HG03469 (cell line): ENCODE results near the gene CASZ1.

Source experiments
- ATAC-seq: cut with Tn5 transposase; IDR thresholded peaks from one replicate; pipeline ENCODE4 v1.9.1; 2021; ENCODE audit warnings: mild to moderate bottlenecking, moderate library complexity, moderate number of reproducible peaks; ENCODE audit not compliant: unreplicated experiment

Gene CASZ1

DNA sequence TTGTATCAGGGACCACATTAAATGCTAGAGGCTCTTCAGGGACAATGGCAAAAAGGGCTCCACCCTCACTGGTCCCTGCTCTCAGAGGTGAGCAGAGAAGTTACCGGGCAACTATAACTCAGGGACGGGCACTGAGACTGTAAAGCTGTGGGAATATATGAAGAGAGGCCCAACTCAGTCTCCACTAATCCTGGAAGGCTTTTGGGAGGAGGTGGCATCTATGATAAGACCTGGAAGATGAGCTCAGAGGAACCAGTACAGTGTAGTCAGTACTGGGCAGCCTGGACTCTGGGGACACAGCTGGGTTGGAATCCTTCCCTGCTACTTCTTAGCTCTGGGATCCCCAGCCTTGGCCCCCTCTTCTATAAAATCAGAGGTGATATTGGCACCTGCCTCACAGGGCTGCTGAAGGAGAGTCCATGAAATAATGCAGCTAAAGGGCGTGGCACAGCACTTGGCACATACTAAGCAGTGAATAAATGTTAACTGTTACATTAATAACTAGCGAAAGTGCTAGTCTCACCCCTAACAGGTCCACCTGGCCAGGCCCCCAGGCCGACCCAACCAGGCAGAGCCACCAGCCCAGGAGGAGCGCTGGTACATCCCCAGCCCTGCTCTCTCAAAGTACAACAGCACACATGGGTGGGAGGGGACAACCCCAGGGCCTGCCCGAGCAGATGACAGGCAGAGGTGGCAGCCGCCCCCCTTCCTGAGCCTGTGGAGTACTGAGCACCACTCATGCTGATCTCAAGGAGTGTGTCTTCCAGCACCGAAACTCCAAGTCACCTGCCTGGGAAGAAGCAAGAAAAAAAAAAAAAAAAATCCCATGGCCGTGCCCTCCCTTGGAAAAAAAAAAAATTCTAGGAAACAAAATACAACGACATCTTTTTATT is 62.7 kb downstream of the CASZ1 start:
- ATAC-seq = no peak

DNA sequence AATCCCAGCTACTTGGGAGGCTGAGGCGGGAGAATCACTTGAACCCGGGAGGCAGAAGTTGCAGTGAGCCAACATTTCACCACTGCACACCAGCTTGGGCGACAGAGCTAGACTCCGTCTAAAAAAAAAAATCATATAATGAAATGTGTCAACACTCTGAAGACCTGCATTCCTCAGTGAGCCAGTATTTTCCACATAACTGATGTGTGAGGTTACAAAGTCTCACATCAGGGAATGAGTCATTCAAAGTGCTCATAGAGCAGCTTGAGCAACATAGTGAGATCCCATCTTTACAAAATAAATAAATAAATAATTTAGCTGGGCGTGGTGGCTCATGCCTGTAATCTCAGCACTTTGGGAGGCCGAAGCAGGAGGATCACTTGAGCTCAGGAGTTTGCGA is 65.5 kb downstream of the CASZ1 start:
- no peak for ATAC-seq

DNA sequence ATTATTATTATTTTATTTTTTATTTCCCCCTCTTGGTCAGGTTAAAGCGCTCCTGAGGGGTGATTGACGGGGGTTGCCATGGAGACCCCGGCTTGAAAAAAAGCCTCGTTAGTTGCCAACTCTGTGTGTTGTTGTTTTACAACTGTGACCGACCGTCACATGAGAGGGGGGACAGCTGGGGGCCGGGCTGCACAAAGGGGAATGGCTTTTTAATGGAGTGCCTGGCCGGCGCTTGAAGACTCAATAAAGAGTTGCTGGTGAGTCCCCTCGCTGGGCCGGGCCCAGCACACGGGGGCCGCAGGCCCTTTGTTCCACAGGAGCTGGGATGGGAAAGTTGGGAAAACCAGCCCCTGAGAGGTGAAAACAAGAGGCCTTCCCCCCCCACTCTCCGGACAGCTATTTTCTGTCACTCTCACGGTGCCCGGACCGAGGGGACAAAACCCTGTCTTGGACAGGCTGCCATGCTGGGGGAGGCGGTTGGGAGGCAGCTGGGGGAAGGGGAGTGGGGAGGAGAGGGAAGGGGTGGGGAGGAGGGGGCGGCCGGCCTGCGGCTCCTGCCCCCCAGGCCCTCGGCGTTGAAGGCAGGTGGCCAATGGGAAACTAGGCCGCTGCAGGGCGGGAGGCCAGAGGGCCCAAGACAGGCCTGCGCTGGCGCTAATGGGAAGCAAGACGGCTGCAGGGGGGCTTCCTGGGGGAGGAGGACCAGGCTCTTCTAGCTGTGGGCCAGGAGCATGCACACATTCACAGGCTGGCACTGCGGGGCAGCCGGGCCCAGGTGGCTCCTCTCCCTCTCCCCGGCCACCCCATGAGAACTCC is 67.6 kb downstream of the CASZ1 start:
- ATAC-seq = no peak

DNA sequence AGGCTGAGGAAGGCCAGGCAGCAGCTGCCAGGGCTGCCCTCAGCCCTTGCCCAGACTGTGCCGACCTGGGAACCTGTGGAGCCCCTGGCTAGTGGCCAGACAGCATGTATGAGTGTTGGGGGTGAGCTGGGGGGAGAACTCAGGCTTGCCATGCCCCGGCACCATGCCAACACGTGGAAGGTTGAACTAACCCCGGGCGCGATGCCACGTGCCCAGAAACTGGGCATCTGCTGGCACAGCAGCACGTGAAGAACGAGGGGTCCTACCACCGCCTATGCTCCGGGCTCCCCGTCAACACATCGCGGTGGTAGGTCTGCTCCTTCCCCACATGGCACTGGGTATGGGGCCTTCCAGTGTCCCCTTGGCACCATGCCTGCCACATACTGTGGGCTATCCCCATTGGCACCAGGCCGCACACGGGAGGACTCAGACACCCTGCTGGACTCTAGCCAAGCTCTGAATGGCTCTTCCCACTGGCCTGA is 68.7 kb downstream of the CASZ1 start:
- ATAC-seq = no peak

DNA sequence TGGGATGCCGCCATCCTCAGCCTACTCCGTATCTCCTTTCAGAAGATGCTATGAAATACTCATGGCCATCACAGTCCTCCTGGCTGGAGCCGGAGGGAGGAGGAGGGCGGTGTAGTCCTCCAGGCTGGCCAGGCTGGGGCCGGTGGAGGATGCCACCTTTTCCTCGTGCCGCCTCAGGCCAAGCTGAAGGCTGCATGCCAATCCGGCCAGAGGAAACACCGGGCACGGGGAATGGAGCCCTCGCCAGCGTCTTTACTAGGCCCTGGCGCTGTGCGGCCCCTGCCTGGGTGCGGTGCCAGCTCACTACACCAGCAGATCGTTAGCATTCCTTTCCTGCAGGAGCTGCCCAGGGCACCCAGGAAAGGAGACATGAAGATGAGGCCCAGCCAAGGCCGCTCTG is 70.1 kb downstream of the CASZ1 start:
- no peak for ATAC-seq

DNA sequence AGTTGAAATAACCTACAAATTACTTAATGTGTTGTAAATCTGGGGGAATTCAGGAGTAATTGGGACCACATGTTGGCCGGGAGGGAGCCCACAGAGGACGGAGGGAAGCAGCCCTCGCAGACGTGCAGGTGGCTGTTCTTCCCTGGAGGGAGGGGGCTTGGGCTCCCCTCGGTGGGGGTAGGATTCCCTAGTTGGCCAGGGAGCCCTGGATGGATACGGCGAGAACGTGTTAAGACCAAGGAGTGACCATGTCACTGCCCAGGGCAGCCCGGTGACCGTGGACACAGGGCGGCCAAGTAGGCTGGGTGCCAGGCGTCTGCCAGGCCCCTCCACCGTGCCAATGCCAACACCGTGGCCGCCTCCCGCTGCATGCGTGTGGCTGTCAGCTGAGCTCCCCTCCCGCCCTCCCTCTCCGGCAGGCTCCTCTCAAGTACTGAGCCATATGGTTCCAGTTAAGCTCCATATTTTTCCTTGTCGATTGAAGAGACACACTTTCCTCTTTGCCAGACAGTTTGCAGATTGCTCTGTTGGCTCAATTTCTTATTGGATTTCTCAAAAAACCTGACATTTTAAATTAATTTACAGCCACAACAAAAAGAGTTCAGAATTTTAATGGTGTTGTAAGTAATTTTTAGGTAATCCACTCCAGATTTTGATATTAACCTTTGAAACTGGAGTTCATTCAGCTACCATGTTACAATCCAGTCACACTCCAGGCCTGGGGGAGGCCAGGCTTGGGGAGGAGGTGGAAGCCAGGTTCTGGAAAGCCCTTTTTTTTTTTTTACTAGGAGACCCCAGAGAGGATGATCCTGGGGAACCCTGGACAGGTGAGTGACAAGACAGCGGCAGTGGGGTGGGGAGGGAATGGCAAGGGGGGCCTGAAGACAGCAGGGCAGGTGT is 71.2 kb downstream of the CASZ1 start:
- ATAC-seq = no peak

DNA sequence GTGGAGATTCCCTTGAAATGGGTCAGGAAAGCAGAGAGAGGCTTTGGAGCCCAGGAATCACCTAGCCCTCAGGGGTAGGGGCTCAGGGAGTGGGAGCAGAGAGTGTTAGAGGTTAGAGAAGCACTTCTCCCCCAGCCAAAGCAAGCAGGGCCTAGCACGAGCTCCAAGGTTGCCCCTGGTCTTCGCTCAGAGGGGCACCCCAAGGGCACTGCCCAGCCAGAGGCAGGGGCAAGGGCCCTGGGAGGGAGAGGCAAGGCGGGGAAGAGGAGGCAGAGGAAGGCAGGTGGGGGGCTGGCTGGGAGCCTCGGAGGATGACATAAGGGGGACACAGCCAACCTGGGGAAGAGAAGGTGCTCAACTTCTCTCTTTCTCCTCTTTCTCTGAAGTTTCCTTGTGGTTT is 71.9 kb downstream of the CASZ1 start:
- no peak for ATAC-seq

DNA sequence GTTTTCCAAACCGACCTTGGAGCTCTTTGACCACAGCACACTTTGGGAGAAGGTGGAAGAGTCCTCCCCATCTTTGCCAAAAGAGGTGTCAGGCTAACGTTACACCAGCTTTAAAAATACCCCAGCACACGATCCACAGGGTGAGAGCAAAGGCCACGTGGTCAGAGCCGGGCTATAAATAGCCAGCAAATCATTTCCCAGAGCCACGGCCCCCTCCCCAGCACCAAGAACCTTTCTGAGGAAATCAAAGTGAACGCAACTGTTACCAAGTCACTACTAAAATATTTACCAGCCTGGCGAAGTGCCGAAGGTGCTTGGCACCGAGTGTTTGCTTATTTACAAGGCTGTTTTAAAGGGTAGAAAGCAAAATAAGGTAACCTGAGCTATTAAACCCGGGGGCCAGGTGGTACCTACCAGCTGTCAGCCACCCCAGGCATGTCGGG is 72.4 kb downstream of the CASZ1 start:
- no peak for ATAC-seq

DNA sequence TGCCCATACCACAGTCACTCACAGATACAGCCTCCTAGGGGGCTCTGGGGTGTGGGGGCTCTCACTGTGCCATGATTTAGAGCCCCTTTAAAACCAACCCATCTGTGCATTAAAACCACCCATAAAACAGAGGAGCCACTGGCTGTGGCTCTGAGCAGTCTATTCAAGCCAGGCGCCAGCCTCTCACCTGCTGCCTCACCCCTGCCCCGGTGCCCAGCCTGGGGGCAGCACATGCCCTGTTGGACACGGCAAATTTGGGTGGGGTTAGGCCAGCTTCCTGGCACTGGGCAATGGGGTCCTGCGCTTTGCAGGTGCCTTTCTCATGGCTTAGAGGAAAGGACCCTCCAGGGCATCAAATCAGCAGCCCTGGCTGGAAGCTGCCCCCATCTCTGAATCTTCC is 73.1 kb downstream of the CASZ1 start:
- no peak for ATAC-seq

DNA sequence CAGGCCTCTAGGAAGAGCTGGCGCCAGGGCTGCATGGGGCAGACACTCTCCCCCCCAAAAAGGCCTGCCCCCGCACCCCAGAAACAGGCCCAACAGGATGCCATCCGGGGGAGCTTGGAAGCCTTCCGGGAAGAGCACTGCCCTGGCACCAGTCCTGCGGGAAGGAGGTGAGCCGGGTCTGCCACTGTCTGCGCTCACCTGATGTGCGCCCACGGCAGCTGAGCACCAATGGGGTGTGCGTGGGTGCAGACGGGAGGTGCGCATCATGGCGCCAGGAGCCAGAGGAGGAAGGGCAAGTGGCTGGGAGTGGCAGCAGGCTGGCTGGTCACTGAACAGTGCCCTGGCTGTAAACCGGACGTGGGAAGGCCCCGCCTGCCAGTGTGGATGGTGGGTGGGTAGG is 73.6 kb downstream of the CASZ1 start:
- ATAC-seq = no peak

DNA sequence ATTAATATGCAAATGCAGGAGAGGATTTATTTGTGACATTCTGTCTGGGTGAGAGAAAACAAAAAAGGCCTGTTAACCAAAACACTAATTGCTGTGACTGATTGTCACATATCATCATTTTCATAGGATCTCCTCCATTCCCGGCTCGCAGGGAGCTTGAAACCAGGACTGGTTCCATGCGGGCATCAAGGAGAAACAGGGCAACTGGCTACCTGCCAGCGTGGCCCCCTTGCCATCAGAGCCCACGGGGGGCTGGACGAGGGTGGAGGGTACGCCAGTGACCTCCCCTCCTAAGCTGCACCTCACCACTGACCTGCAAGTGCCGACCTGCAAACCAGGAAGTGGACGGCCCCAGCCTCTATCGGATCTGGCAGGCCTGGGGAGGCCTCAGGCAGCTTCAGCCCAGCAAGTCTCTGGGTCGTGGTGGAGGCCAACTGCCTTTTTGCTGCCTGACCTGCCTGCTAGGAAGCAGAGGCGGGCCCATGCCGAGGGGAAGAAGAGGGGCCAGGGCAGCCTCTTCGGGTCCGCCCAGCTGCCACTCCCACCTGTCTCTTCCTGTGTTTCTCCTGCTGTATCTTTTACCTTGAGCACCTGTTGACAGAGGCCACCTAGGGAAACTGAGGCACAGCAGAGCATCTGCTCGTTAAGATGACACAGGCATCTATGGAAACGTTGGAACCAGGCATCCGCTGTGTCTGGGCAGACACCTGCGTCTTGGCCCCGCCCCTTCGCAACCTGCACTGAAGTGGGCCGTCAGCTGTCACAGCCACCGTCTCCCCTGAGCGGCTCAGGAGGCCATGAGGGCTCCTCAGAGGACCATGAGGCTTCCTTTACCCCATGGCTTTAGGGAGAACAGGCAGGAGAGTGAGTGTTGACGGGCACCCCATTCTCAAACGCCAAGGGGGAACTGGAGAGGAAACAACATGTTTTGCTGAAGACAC is 74.8 kb downstream of the CASZ1 start:
- no peak for ATAC-seq

DNA sequence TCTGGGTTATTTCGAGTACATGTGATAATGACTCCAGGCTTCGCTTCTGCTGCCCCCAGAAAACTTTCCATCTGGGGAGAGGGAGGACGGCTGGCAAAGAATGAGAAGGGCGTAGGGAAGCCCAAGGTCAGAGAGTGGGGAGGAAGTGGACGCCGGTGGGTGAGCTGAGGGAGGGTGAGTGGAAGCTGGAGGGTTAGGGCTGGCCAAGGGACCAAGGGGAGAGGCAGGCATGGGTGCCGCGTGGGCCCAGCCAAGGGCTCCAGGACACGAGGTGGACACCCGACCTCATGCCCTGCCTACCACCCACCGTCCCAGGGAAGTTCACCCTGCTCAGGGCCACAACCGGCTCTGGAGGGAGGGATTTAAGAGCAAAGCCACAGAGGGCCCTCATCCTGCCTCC is 75.8 kb downstream of the CASZ1 start:
- no peak for ATAC-seq

DNA sequence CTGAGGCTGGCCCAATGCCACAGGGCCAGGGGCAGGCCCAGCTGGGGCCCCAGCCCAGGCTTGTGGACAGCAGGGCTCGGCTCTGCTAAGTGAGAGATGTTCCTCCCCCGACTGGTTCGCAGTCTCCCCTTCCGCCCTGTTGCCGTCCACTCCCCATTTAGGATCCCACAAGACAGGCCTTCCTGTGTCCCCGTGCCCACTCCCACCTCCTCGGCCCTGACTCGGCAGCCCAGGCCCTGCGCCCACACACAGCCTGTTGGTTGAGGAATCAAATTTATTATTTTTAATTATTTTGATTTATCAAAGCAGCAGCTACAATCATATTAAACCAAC is 78.4 kb downstream of the CASZ1 start:
- no peak for ATAC-seq

DNA sequence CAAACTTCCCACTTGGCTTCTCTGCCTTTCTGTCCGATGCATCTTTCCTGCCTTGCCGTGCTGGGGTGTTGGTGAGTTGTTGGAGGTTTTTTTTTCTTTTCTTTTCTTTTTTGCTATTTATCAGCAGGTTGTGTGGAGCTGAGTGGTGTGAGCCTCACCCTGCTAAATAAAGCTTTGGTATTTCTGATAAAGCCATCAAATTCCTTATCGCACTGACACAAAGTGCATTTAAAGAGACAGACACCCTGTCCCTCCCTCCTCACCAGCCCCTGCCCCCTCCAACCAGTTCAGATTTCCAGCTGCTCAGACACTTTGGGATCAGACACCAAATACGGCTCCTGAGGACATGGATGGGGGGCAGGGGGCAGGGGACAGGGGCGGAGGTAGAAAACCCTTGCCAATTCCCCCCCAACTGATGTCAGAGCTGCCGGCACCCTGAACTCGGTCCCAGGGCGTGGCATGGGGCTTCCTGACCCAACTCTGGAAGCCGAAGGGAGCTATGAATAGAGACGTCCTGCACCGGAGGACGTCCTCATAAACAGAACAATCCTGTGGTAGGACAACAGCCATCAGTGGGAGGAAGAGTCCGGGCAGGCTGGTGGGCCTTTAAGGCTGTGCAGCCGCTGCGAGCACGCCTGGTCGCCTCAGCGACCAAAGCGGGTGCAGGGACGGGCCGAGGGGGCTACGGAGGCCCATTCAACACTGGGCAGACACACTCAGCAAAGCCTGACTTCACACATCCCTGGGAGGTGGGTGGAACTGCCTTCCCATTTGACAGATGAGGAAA is 79.0 kb downstream of the CASZ1 start:
- ATAC-seq = no peak

DNA sequence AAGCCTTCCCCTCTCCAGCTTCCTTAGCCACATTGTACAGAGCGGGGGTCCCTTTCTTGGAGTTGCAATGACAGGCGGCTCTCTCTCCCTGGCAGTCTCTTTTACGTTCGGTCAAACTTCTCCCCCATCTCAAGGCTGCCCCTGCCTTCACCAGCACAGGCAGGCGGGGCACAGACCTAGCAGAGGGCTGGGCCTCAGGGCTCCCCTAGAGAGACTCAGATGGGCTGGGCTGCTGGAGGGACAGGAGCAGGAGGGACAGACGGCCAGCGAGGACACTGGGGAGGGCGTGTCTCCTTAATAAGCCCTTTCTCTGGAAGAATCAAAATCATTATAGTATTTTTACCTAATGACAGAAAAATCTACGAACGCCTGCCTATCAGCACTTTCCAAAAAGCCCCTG is 79.6 kb downstream of the CASZ1 start:
- ATAC-seq = no peak

DNA sequence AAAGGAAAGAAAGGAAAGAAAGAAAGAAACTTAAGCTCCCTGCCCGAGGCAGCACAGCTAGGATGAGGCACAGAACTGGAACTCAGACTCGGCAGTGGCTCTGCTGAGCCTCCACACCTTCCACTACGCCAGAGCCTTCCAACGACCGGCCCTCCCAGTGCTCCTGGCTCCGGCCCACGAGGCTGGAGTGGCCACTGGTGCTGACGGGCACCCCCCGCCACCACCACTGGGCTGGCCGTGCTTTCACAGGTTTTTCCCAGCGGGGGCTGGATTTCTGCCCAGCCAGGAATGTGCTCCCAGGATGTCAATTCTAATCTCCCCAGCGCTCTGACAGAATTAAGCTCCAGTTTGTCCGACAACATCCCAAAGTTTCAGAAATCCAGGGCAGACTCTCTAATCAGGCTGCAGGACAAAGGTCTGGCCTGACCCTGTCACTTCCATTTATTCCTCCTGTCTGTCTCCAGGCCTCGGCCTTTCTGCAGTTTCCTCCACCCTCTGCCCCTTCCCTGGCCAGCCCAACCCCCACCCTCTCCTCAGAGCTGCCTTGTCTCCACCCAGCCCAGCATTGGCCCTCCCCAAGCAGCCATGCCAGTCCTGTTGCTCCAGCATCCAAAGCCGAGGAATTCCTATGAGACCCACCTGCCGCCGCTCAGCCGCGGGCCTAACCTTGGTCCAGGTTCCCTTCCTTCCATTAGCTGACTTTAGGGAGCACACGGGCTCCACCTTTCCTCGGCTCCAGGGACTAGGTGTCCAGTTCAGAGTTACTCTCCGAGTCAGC is 81.9 kb downstream of the CASZ1 start:
- ATAC-seq = no peak

DNA sequence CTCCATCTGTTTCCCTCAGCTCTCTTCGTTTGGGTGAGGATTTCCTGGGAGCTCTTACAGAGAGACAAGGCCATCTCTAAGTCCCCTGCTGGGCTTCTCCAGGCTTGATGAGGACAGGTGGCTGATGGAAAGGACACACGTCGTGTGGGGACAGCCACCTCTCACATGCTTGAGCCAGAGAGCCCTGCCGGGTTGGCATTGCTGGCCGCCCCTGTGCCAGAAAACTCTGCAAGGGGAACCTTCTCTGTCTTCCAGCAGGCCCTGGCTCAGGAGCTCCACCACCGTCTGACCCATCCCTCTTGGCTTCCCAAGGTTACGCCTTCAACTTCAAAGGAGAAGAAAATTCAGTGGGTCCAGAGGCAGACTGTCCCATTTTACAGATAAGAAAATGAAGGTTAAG is 82.8 kb downstream of the CASZ1 start:
- no peak for ATAC-seq

DNA sequence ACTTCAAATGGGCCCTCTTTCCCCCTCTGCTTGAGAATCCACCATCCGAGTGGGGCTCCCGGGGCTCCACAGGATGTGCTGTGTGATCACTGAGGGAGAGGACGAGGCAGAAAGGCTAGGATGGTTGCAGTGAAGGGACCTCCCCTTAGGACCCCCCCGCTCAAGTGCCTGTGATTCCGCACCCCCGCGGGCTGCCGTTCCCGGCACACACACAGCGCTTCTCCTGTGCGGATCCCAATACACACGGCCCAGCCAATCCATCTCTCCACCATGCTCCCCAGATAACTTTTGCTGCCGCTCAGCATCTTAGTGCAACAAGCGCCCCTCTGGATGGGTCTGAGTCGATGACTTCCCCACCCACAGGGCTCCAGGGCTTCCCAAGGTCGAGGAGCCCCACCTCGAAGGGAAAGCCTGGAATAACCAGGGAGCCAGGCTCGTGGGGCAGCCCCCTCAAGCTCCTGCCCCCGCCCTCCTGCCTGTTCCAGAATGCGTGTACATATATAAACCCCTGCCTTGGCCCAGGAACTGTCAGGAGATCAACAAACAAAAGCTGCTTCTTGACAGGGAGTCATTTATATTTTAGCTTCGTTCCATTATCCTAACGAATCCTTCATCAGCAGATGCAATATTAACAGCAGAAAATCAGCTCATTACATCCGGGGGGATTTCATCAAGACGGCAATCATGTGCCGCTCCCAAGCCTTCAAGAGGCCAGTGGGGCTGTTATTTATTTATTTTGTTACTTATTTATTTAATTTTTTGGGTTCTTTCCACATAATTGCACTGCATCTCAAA is 83.7 kb downstream of the CASZ1 start:
- ATAC-seq = no peak
